ENCODE data around the gene RASL11B. TPM values are rescaled to one million over a fixed set of nuclear protein-coding genes. Genes with fewer than 3 reads are reported as not detected.

RASL11B gene
- total and polyA plus RNA-seq, 9 of the 15 experiments (the other 6 are each of a cell fraction or from before 2014, with no cell fraction given): 0.24 to 1.5 (median 0.53) TPM

- TF ChIP-seq SMC3 (conservative IDR thresholded peaks at IDR 0.05; ENCODE audit: insufficient read depth, low read depth, low read length): 0 out of 2 replicates have a peak, but pooled peaks have one; percentile 7
- TF ChIP-seq, protein P1, sequence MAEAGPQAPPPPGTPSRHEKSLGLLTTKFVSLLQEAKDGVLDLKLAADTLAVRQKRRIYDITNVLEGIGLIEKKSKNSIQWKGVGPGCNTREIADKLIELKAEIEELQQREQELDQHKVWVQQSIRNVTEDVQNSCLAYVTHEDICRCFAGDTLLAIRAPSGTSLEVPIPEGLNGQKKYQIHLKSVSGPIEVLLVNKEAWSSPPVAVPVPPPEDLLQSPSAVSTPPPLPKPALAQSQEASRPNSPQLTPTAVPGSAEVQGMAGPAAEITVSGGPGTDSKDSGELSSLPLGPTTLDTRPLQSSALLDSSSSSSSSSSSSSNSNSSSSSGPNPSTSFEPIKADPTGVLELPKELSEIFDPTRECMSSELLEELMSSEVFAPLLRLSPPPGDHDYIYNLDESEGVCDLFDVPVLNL (CRISPR knock-in tag; IDR thresholded peaks at IDR 0.05; ENCODE audit: low read depth): peak; percentile 23; the same call in 1 of the 2 replicates
- TF ChIP-seq CREB3L1 (IDR thresholded peaks at IDR 0.05; ENCODE audit: borderline replicate concordance, low read depth): peak; percentile 52; the same call in 1 of the 2 replicates
- TF ChIP-seq POLR2B (IDR thresholded peaks at IDR 0.05; ENCODE audit: low read depth, partially characterized antibody): no peak
- peak; percentile 46; the same call in 1 of the 2 replicates for TF ChIP-seq SUPT5H (IDR thresholded peaks at IDR 0.05)
- no peak for TF ChIP-seq TEAD4 (IDR thresholded peaks at IDR 0.05; ENCODE audit: low read length)
- TF ChIP-seq TEAD4 (CRISPR knock-in tag; IDR thresholded peaks at IDR 0.05; ENCODE audit: borderline replicate concordance): peak; percentile 64; the same call in 1 of the 2 replicates
- TF ChIP-seq FOXP4 (CRISPR knock-in tag; IDR thresholded peaks at IDR 0.05; ENCODE audit: borderline replicate concordance): peak; percentile 29; the same call in 1 of the 2 replicates
- TF ChIP-seq HSF4 (CRISPR knock-in tag; IDR thresholded peaks at IDR 0.05; ENCODE audit: borderline replicate concordance): no peak
- no peak for TF ChIP-seq LARP7 (IDR thresholded peaks at IDR 0.05)
- TF ChIP-seq ATF6 (CRISPR knock-in tag; IDR thresholded peaks at IDR 0.05): peak; percentile 86; the same call in 1 of the 2 replicates
Observed at GRCh38 chr4:52861879-52862616, at the start of gene RASL11B (continued).

Data from K562 (cell line).